Fibroblast of lung (primary cell): ENCODE results near the gene LRR1. TPM values are rescaled to one million over a fixed set of nuclear protein-coding genes. Genes with fewer than 3 reads are reported as not detected.
A peak's percentile ranks its signal among the peaks of the same experiment; 100 is the strongest.
"Not testable (repeated sequence)": the region's sequence is repeated elsewhere in the genome, so short reads cannot be mapped to it uniquely, and the experiment has no call there.

Source experiments
- DNase-seq, 2 donors: peaks; one replicate each; pipeline versions ENCODE4 v3.0.0 to v3.0.0-alpha.2; 2010; ENCODE audit warnings: low read depth in 2 of 2
- H2AFZ ChIP-seq: 2 replicates; pipeline ENCODE4 v1.5.1; 2012; ENCODE audit warnings: low read length, control low read depth, inconsistent platforms
- H3K27ac ChIP-seq: 2 replicates; pipeline ENCODE4 v1.5.1; 2011; ENCODE audit warnings: low read length, control low read depth; ENCODE audit not compliant: insufficient read depth
- H3K27me3 ChIP-seq: 2 replicates; pipeline ENCODE4 v1.5.1; 2011; ENCODE audit warnings: mild to moderate bottlenecking, low read length; ENCODE audit not compliant: control insufficient read depth, insufficient read depth
- H3K36me3 ChIP-seq: 2 replicates; pipeline ENCODE4 v1.5.1; 2011; ENCODE audit warnings: low read length; ENCODE audit not compliant: control insufficient read depth, insufficient read depth
- H3K4me1 ChIP-seq: 2 replicates; pipeline ENCODE4 v1.5.1; 2011; ENCODE audit warnings: low read length; ENCODE audit not compliant: control insufficient read depth, insufficient read depth; ENCODE audit errors: extremely low read depth
- H3K4me2 ChIP-seq: 2 replicates; pipeline ENCODE4 v1.5.1; 2011; ENCODE audit warnings: low read length, control low read depth; ENCODE audit not compliant: insufficient read depth; ENCODE audit errors: extremely low read depth
- H3K4me3 ChIP-seq, 4 experiments: fragments of 200-600 bp in 1 of 4; sonication (generic) in 1 of 4; replicated peaks in 1 of 4; 2 replicates each; pipeline ENCODE4 v1.5.1; 2011 to 2016; ENCODE audit warnings: low read length in 4 of 4, low read depth in 3 of 4, mild to moderate bottlenecking in 3 of 4, control low read depth in 2 of 4, inconsistent platforms in 1 of 4, mixed read lengths in 1 of 4; ENCODE audit not compliant: insufficient read depth in 1 of 4; ENCODE audit errors: control extremely low read depth in 1 of 4
- H3K79me2 ChIP-seq: 2 replicates; pipeline ENCODE4 v1.5.1; 2012; ENCODE audit warnings: mild to moderate bottlenecking, low read length, inconsistent platforms; ENCODE audit not compliant: control insufficient read depth, insufficient read depth
- H3K9ac ChIP-seq: 2 replicates; pipeline ENCODE4 v1.5.1; 2011; ENCODE audit warnings: mild to moderate bottlenecking, low read length, control low read depth; ENCODE audit not compliant: insufficient read depth
- H3K9me3 ChIP-seq: 2 replicates; pipeline ENCODE4 v1.5.1; 2012; ENCODE audit warnings: low read depth, low read length; ENCODE audit not compliant: control insufficient read depth, insufficient read depth
- H4K20me1 ChIP-seq: 2 replicates; pipeline ENCODE4 v1.5.1; 2011; ENCODE audit warnings: low read length; ENCODE audit not compliant: control insufficient read depth, insufficient read depth; ENCODE audit errors: extremely low read depth
- EZH2 ChIP-seq: IDR thresholded peaks from 2 replicates; pipeline ENCODE4 v1.5.1; 2012; ENCODE audit warnings: low read length, control low read depth, mild to moderate bottlenecking; ENCODE audit errors: missing control alignments
- polyA plus RNA-seq, 2 donors: library from polyadenylated mRNA; depleted of rRNA in 1 of 2; stranded (reverse) in 1 of 2; unstranded in 1 of 2; fragments of >200 nt; gene quantifications; 2 replicates each; pipeline ENCODE4 v1.2.1, GENCODE V29; 2011 to 2012; ENCODE audit warnings: missing spikeins in 1 of 2
- total RNA-seq: library from RNA; depleted of rRNA; stranded (reverse); fragments of >200 nt; gene quantifications from 2 replicates; pipeline ENCODE4 v1.2.1, GENCODE V29; 2014
- TF ChIP-seq, protein P1 (sequence below), 2 donors: IDR thresholded peaks in 1 of 2; conservative IDR thresholded peaks in 1 of 2; 1 replicate in 1 of 2; 2 replicates in 1 of 2; pipeline ENCODE4 v1.5.1; 2011 to 2012; ENCODE audit warnings: low read length in 2 of 2, control low read depth in 1 of 2, inconsistent platforms in 1 of 2, low read depth in 1 of 2, mild to moderate bottlenecking in 1 of 2

Gene LRR1
- total and polyA plus RNA-seq, 2 donors (not counting 1 experiment from before 2014, with no cell fraction given), result 10.7 to 10.9 TPM

GRCh38 chr14:49583629-49584028, 15.1 kb upstream of the LRR1 start:
- no peaks in the 10 kb centered on the region for H3K9me3 ChIP-seq
- DNase-seq, result peak in 1 of 2 donors; percentile 52
- H3K4me2 ChIP-seq, result peak overlapping the region; percentile 59
- H3K4me1 ChIP-seq, result no peaks in the 10 kb centered on the region
- no peaks in the 10 kb centered on the region for H3K27me3 ChIP-seq
- no peak overlapping the region for H2AFZ ChIP-seq
- H3K36me3 ChIP-seq, result peaks cover 9% of the 10 kb centered on the region
- TF ChIP-seq, protein P1, sequence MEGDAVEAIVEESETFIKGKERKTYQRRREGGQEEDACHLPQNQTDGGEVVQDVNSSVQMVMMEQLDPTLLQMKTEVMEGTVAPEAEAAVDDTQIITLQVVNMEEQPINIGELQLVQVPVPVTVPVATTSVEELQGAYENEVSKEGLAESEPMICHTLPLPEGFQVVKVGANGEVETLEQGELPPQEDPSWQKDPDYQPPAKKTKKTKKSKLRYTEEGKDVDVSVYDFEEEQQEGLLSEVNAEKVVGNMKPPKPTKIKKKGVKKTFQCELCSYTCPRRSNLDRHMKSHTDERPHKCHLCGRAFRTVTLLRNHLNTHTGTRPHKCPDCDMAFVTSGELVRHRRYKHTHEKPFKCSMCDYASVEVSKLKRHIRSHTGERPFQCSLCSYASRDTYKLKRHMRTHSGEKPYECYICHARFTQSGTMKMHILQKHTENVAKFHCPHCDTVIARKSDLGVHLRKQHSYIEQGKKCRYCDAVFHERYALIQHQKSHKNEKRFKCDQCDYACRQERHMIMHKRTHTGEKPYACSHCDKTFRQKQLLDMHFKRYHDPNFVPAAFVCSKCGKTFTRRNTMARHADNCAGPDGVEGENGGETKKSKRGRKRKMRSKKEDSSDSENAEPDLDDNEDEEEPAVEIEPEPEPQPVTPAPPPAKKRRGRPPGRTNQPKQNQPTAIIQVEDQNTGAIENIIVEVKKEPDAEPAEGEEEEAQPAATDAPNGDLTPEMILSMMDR (conservative IDR thresholded peaks at IDR 0.05 in 1 of 2, IDR thresholded peaks at IDR 0.05 in 1 of 2; ENCODE audit: low read depth in 1 of 2, low read length in 2 of 2), result no peak
- no peak for TF ChIP-seq EZH2
- peak overlapping the region in 2 of 4 experiments; percentile 68 to 95 for H3K4me3 ChIP-seq
- H3K79me2 ChIP-seq, result peaks cover 54% of the 10 kb centered on the region
- no peak overlapping the region for H3K9ac ChIP-seq
- H3K27ac ChIP-seq, result no peak overlapping the region
- H4K20me1 ChIP-seq, result no peaks in the 10 kb centered on the region

DNA sequence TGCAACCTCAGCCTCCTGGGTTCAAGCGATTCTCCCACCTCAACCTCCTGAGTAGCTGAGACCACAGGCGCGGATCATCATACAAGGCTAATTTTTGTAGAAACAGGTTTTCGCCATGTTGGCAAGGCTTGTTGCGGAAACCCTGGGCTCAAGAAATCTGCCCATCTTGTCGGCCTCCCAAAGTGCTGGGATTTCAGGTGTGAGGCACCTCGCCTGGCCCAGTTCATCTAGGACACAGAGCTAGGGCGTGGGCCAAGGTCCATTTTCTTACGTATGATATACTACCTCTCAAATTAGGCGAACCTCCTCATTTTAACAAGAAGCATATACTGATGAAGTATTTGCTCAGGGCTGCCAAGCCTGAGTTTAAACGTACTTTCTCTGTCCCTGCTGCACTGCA, 14.7 kb upstream of the LRR1 start:
- Histone ChIP-seq H3K27ac (no peak overlapping the region), H2AFZ (no peak overlapping the region), H3K4me2 (peak overlapping the region; percentile 59), H3K36me3 (peaks cover 9% of the 10 kb centered on the region), H3K4me3 (peak overlapping the region; percentile 68 to 97 (median 96)), H3K9me3 (no peaks in the 10 kb centered on the region), H3K79me2 (peaks cover 54% of the 10 kb centered on the region), H3K27me3 (no peaks in the 10 kb centered on the region), H4K20me1 (no peaks in the 10 kb centered on the region), H3K9ac (no peak overlapping the region), H3K4me1 (no peaks in the 10 kb centered on the region)
- TF ChIP-seq EZH2, result no peak
- TF ChIP-seq, protein P1 (conservative IDR thresholded peaks at IDR 0.05 in 1 of 2, IDR thresholded peaks at IDR 0.05 in 1 of 2; ENCODE audit: low read depth in 1 of 2, low read length in 2 of 2), result no peak
- DNase-seq, result no peak

DNA sequence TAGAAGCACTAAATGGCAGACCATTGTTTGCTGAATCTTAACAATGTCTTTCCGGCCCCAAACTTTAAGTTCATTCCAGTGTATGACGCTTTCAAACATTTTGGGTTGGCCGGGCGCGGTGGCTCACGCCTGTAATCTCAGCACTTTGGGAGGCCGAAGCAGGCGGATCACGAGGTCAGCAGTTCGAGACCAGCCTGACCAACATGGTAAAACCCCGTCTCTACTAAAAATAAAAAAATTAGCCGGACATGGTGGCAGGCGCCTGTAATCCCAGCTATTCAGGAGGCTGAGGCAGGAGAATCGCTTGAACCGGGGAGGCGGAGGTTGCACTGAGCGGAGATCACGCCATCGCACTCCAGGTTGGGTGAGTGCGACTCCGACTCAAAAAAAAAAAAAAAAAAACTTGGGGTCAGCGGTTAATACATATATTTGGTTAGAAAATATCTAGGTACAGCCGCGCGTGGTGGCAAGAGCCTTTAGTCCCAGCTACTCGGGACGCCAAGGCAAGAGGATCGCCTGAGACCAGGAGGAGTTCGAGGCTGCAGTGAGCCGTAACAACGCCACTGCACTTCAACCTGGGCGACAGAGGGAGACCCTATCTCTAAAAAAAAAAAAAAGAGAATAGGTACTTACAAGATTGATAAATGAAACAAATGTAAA, 13.6 kb upstream of the LRR1 start:
- not testable (repeated sequence) for H3K27me3 ChIP-seq, H2AFZ ChIP-seq, H3K4me1 ChIP-seq, H3K36me3 ChIP-seq, H3K9me3 ChIP-seq, DNase-seq, H4K20me1 ChIP-seq
- peak overlapping the region; percentile 39 for H3K9ac ChIP-seq
- H3K27ac ChIP-seq, result peak overlapping the region; percentile 97
- peak overlapping the region; percentile 75 for H3K4me2 ChIP-seq
- peaks cover 47% of the 10 kb centered on the region for H3K79me2 ChIP-seq
- H3K4me3 ChIP-seq, result peak overlapping the region; percentile 68 to 97 (median 96)
